GM18507 (cell line): ENCODE data around the gene PHKA2.
"Not testable (repeated sequence)": the region's sequence is repeated elsewhere in the genome, so short reads cannot be mapped to it uniquely, and the experiment has no call there.

ENCODE experiments used
- DNase-seq: peaks from one replicate; pipeline ENCODE4 v3.0.0; 2011; ENCODE audit warnings: low read depth; ENCODE audit not compliant: insufficient read length; ENCODE audit errors: extremely low spot score
- FAIRE-seq: peaks from 2 replicates; lab custom pipeline; 2011; peaks lifted over from hg19 to GRCh38; lab: Jason Lieb, UNC

PHKA2 gene

DNA sequence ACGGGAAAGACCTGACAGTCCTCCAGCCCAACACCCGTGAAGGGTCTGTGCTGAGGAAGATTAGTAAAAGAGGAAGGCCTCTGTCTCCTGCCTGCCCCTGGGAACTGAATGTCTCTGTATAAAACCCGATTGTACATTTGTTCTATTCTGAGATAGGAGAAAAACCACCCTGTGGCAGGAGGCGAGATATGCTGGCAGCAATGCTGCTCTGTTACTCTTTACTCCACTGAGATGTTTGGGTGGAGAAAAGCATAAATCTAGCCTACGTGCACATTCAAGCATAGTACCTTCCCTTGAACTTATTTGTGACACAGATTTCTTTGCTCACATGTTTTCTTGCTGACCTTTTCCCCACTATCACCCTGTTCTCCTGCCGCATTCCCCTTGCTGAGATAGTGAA lies 3.7 kb downstream of the PHKA2 start:
- not testable (repeated sequence) for FAIRE-seq, DNase-seq

DNA sequence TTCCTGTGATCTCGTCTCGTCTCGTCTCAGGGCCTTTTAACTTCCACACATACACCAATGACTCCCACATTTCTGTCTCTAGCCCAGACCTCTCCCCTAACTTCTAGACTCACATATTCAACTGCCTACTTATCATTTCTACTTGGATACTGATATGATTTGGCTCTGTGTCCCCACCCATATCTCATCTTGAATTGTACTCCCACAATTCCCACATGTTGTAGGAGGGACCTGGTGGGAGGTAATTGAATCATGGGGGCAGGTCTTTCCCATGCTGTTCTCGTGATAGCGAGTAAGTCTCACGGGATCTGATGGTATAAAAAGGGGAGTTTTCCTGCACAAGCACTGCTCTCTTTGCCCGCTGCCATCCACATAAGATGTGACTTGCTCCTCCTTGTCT lies 8.9 kb downstream of the PHKA2 start:
- no peak for DNase-seq
- peak; percentile 35 for FAIRE-seq

DNA sequence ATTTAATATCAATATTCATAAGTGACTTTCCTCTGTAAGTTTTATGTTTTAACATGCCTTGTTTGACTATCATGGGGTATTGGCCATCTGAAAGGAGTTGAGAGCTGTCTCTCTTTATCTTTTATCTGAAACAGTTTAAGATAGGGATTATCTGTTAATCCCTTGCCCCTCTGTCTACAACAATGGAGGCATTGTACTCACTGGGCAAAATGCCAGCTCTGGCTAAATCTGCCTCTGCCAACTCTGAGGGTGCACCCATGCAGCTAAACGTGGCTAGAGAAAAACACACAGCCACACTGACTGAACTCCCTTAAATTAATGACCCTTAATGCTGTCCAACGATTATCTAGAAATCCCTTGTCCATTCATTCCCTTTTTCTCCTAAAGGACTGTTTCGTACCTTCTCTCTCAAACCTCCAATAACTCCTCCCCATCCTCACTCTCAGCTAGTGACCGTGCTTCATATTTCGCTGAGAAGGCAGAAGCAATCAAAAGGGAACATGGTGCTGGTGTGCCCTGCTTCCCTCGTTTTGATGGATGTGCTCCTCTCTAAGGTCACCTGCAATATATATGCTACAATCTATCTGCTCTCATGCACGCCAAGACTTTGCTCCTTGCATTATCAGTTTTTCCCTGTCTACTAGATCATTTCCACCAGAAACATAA lies 10.3 kb downstream of the PHKA2 start:
- FAIRE-seq (no peak), DNase-seq (no peak)

DNA sequence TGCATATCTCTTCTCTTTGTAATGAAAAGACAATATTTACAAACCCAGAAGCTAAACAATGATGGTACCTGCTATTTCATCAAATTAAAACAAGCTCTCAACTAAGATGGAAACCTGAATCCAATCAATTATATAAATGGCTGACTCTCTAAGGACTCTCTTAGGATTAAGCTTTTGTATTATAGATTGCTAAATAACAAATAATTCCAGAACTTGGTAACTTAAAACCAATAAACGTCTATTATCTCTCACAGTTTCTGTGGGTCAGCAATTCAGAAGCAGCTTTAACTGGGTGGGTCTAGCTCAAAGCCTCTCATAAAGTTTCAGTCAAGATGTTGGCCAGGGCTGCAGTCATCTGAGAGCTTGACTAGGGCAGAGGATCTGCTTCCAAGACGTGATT lies 12.4 kb downstream of the PHKA2 start:
- DNase-seq (no peak), FAIRE-seq (no peak)

DNA sequence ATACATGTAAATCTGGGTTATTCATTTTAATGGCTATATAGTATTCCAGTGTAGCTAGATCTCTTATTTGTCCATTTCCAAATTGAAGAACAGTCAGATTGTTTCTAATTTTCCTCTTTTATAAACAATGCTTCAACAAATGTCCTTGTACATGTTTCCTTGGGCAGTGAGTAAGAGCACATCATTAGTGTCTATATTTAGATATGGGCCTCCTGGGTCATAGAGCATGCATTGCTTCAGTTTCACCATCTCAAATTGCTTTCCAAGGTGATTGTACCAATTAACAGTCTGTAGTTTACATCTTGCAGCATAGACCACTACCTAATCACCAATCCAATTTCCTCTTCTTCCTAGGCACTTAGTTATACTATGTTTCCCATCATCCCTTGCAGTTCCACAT lies 13.4 kb downstream of the PHKA2 start:
- DNase-seq (no peak), FAIRE-seq (no peak)

DNA sequence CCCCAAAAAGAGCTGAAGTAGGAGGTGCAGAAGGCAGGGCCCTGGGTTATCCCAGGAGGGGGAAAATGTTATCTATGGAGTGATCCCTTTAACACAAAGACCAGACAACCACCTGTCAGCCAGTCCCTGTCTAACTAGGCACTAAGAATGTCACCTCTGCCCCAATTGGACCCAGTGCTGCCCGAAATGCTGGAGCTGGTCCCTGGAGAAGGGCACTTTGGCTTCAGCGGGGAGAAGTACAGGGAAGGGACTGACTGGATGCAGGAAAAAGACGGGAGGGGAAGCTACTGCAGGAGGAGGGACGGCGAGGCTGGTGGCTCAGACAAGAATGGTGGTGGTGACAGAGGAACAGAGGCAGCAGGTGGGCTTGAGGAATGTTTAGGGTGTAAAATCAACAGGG lies 17.3 kb downstream of the PHKA2 start:
- DNase-seq, result no peak
- no peak for FAIRE-seq

DNA sequence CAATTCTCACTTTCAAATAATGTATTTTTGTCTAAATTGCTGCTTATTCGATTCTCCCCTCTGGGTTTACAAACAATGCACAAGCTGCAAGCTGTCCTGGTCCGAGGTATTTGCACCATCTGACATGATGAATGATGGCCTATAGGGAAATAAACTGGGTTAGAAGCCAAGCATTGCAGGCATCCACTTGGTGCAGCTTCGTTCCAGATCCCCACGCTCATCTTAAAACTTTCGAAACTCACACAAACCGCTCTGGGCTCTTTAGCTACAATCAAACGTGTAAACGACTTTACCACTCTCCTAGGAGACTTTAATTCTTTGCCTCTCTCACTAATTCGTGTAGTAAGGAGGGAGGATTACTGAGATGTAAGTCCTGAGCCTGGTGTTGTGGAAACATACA lies 19.0 kb downstream of the PHKA2 start:
- FAIRE-seq, result no peak
- DNase-seq, result no peak

DNA sequence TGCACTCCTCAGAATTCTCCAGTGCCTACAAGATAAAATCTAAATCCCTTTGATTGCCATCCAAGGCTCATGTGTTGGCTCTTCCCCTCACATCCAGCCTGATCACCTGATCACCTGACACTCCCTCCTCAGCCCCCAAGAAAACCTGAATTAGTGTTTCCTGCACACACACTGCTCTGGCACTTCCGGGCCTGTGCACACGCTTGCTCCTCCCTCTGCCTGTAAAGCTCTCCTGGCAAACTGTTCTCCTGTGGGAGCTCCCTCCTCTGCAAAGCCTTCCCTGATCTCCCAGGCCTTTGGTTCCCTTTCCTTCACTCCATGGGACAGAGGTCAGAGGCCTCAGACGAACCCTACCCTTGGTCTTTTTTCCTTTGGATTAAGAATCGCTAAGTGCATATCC lies 19.9 kb downstream of the PHKA2 start:
- DNase-seq, result no peak
- FAIRE-seq, result no peak

DNA sequence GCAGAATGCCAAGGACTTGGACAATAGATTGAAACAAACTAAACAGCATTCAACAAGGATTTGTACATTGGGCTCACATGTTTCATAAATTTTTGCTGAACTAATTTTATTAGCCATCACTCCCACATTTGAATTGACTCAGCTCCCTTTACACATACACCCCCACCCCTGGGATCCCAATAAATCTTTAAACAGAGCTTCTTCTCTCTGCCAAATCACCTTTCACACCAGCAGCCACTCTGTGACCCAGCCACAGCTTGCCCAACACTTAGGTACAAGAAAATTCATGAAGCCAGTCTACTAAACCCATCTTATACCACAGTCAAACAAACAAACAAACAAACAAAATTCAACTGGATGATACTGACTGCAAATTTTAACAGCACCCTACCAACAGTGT lies 21.6 kb downstream of the PHKA2 start:
- FAIRE-seq (no peak), DNase-seq (no peak)

DNA sequence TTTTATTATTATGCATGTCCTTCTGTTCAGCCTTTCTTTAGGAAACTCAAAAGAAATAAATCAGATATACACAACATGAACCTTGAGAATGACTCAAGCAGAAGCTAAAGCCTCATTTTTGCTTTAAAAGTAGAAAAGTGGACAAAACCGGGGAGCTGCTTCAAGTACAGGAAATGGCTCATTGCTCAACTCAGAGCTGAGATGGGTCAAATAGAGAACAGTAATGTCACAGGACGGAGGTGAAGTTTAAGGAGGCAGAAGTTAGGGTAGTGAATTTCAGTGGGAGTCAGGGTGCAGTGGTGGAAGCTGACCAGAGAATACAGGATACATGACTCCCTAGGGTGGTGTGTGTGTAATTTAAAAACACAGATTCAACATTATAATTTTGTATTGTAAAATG lies 22.2 kb downstream of the PHKA2 start:
- FAIRE-seq (no peak), DNase-seq (no peak)

DNA sequence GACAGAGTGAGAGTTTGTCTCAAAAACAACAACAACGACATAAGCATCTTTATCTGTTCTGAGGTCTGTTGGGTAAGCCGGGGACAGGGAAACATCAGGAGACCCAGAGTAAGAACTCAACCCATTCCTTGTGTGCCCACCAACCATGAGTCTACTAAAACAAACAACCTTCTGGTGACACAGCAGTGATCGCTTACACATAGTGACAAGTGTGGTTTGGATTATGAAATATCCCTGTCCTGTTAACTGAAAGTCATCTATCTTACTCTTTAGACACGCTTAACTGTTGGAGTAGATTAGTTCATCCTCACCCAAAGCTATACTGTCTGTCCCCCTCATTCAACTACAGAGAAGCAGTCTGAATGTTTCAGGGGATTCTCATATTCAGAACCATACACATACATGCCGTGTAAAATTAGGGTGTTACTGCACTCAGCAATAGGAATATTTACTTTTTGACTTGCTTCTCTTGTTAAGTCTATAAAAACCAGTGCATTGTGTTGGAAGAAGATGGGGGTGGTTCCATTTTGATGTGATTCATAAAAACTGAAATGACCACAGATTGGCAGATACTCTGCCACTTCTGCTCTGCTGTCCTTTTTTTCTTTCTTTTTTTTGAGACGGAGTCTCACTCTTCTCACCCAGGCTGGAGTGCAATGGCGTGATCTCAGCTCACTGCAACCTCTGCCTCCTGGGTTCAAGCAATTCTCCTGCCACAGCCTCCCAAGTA lies 27.4 kb downstream of the PHKA2 start:
- DNase-seq, result no peak
- FAIRE-seq, result peak; percentile 64

DNA sequence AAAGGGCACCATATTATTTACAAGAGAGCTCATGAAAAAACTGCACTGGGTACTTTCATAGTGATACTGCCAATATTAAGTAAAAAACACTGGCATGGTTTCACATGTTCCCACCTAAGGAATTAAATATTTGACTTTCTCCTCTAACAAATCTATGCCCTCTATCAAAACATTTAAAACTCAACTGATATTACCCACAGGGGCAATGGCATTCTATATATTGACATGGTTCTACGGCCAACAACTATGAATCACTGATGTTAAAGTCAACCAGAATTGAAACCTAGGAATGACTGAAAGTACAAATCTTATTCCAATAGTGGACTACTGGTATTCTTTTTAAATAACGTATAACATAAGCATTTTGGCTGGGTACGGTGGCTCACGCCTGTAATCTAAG lies 28.2 kb downstream of the PHKA2 start:
- no peak for FAIRE-seq
- DNase-seq, result no peak

DNA sequence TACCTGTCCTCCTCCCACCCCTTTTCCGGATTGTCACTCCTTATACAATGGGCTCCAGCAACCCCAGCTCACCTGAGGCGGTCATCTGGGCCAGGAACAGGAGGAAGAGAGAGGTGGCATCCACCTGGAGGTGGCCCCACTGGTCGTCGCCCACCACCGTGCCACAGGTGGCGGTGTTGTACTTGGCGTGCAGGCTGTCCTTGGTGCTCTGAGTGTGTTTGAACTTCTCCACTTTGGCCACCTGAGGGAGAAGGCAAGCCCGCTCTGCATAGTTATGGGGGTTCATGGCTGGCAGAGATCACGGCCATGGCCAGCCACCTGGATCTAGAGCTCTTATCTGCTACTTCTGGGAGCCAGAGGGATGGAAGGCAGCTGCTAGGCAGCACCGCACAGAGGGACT lies 32.9 kb downstream of the PHKA2 start:
- DNase-seq, result no peak
- no peak for FAIRE-seq

DNA sequence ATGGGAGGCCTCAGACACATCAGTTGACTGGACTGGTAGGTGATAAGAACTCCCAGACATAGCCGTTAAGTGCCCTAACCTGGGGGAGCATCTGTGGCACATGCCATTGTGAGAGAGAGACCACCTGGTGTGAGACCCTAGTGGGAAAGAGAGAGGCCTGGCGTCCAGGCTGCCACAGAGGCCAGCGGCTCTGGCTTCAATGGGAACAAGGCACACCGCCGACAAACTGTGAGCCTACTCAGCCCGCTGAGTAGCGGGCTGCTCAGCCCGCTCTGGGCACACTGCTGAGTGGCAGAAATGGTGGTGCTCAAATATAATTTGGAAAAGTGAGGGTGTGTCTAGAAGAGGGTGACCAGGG lies 34.0 kb downstream of the PHKA2 start:
- DNase-seq (no peak), FAIRE-seq (no peak)

DNA sequence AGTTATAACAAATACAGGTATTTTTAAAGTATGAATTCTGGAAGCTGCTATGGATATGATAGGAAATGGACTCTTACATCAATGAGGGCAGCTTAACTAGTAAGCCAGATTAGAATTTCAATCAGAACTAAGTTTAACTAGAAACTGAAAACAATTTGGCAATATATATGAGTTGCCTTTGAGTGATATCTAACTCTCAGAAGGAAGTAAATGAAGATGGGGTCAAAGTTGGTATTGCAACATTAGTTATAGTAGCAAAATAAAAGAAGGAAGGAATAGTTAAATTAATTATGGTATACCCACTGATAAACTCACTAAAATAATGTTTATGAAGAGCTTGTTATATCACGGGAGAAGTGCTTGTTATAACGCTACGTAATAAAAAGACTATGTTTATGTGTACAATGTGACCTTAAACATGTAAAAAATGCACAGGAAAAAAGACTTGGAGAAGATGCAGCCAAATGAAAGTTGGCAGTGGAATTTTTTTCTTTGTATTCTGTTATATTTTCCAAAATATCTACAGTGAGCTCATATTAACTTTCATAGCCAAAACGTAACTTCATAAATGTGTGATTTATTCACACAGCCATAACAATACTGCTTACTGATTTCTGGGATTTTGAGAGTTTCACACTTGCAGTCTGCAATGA lies 34.5 kb downstream of the PHKA2 start:
- FAIRE-seq, result no peak
- DNase-seq, result no peak

DNA sequence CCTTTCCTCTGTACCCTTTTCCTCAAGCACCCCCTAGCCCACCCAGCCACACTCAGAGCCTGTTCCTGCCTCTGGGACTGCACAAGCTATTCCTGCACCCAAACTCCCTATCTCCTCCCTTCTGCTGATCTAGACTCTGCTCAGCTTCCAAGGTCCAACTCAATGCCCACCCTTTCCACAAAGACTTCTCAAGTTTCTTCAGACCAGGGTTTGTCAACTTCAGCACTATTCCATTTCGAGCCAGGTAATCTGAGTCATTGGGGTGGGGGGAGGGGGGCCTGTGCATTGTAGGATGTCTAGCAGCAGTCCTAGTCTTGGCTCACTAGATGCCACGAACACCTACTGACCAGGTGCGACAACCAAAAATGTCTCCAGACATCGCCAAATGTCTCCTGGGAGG lies 37.3 kb downstream of the PHKA2 start:
- DNase-seq, result no peak
- FAIRE-seq, result no peak

DNA sequence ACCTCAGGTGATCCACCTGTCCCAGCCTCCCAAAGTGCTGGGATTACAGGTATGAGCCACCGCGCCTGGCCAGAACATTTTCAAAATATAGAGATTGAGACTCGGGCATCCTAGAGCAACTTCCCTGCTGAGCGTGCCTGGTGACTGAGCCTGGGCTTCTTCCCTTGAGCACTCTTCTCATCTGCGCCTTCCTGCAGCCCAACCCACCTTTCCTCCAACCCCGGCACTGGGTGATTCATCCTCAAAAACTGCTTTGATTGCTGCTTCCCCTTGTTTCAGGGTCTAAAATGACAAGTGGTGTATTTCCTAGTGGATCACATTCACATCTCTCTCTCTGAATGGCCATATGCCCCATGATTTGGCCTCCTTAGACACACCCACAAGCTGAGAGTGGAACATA lies 37.8 kb downstream of the PHKA2 start:
- FAIRE-seq (no peak), DNase-seq (no peak)

DNA sequence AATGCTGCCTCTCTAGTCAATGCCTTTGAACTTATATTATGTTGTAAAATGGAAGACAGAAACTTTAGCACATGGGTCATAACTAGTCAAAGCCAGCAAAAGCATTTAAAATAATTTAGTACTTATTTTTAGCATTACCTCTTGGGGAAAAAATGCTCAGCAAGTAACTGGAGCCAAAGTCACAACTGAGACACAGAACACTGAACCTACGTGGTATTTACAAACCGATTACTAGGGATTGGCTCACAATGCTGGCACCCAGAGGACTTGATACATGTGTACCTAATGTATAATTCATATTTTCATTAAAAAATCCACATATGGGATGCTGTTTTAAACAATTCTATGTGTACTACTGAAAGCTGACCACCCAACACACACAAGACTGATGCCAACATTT lies 38.4 kb downstream of the PHKA2 start:
- no peak for DNase-seq
- no peak for FAIRE-seq

DNA sequence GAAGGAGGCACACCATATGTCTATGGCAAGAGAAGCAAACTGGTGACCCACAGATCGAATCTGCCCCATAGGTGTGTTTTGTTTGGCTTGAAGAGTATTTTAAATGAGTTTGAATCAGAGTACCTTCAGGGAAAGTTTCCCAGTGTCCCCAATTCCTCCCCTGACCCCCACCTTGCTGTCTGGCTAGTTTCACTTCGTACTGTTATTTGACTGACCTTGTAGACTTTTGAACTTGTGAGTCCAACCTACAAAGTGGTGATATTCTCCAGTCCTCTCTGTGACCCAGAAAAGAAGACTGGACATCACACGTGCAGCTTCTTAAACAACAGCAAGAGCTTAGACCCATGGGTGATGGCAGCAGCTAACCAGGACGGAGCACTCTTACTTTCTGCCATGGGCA lies 39.4 kb downstream of the PHKA2 start:
- no peak for FAIRE-seq
- no peak for DNase-seq

DNA sequence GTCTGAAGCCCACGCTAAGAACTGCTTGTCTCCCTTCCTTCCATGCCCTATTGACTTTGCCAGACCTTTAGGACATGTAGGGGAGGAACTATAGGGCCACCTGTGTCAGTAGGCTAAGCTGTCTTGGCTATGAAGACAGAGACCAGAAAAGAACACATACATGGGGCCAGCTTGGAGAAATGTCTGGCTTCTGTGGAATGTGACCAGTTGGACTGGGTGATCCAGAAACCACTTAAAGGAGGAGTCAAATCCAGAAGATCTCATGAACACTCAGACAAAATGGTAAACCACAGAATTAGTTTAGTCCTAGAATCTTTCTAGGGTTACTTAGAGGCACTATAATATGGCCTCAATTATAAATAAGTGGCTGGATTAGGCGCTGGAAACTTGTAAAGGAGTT lies 42.0 kb downstream of the PHKA2 start:
- DNase-seq, result no peak

DNA sequence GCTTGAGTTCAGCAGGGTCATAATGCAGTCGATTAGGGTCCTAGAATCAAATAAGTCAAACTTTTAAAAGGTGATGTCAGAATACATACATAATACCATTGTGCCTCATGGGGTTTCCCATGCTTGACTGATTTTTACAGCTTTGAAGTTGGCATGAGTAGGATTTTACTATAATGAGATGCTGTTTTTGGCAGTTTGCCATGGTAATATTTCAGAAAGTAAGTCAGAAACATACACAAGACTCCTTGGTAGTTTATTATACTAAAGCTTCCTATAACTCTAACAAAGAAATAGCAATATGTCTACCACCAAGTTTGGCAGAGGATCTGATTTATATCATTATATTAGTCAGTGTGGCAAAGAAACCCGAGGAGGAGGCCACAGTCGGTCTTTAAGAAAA lies 45.2 kb downstream of the PHKA2 start:
- FAIRE-seq (no peak), DNase-seq (no peak)

More for the DNA sequence above, 42.0 kb downstream of the PHKA2 start:
- no peak for FAIRE-seq
